HepG2 (cell line): ENCODE measurements around the gene FNDC8. TPM values are rescaled to one million over a fixed set of nuclear protein-coding genes. Genes with fewer than 3 reads are reported as not detected.
A peak's percentile ranks its signal among the peaks of the same experiment; 100 is the strongest.

Experiments used
- ARID2 ChIP-seq: sonication (generic); formaldehyde crosslinking; IDR thresholded peaks from 2 replicates; pipeline ENCODE4 v1.8.1; 2022; ENCODE audit warnings: mild to moderate bottlenecking, missing genetic modification reagents, borderline replicate concordance
- ATF6 ChIP-seq: sonication (generic); formaldehyde crosslinking; conservative IDR thresholded peaks from 2 replicates; pipeline ENCODE4 v1.4.0; 2020; ENCODE audit warnings: missing genetic modification reagents
- CBFB ChIP-seq: sonication (generic); formaldehyde crosslinking; IDR thresholded peaks from 2 replicates; pipeline ENCODE4 v1.4.0; 2020; ENCODE audit warnings: missing genetic modification reagents
- DNMT1 ChIP-seq: sonication (generic); formaldehyde crosslinking; IDR thresholded peaks from 2 replicates; pipeline ENCODE4 v1.5.1; 2020; ENCODE audit warnings: mild to moderate bottlenecking, missing genetic modification reagents
- EEA1 ChIP-seq: sonication (generic); formaldehyde crosslinking; IDR thresholded peaks from 2 replicates; pipeline ENCODE4 v1.5.1; 2020; ENCODE audit warnings: mild to moderate bottlenecking, missing genetic modification reagents, borderline replicate concordance
- ELK4 ChIP-seq: sonication (generic); formaldehyde crosslinking; IDR thresholded peaks from 2 replicates; pipeline ENCODE4 v1.9.0; 2021; ENCODE audit warnings: missing genetic modification reagents, borderline replicate concordance
- HNRNPL ChIP-seq: fragments of 200-400 bp; formaldehyde crosslinking; IDR thresholded peaks from 2 replicates; pipeline ENCODE4 v1.6.1; 2017; ENCODE audit warnings: mild to moderate bottlenecking, low read depth, low read length
- KDM6A ChIP-seq: IDR thresholded peaks from 2 replicates; pipeline ENCODE4 v1.6.1; 2016; ENCODE audit warnings: low read depth
- PITX1 ChIP-seq: sonication (generic); formaldehyde crosslinking; IDR thresholded peaks from 2 replicates; pipeline ENCODE4 v1.5.1; 2020; ENCODE audit warnings: mild to moderate bottlenecking, missing genetic modification reagents
- THAP11 ChIP-seq: IDR thresholded peaks from 2 replicates; pipeline ENCODE4 v1.6.1; 2016; ENCODE audit warnings: missing biosample characterization, missing genetic modification reagents
- THAP7 ChIP-seq: sonication (generic); formaldehyde crosslinking; IDR thresholded peaks from 2 replicates; pipeline ENCODE4 v1.8.1; 2023; ENCODE audit warnings: mild to moderate bottlenecking, missing genetic modification reagents
- ZNF275 ChIP-seq: sonication (generic); formaldehyde crosslinking; IDR thresholded peaks from 2 replicates; pipeline ENCODE4 v1.8.0; 2022; ENCODE audit warnings: missing genetic modification reagents, mild to moderate bottlenecking, inconsistent platforms, borderline replicate concordance
- ZNF292 ChIP-seq: sonication (generic); formaldehyde crosslinking; IDR thresholded peaks from 2 replicates; pipeline ENCODE4 v1.8.1; 2022; ENCODE audit warnings: mild to moderate bottlenecking, low read depth, missing genetic modification reagents, borderline replicate concordance
- ZNF335 ChIP-seq: sonication (generic); formaldehyde crosslinking; IDR thresholded peaks from 2 replicates; pipeline ENCODE4 v1.4.0; 2020; ENCODE audit warnings: missing genetic modification reagents
- ZNF580 ChIP-seq: IDR thresholded peaks from 2 replicates; pipeline ENCODE4 v1.6.1; 2016; ENCODE audit warnings: low read depth, borderline replicate concordance
- ZNF737 ChIP-seq: sonication (generic); formaldehyde crosslinking; IDR thresholded peaks from 2 replicates; pipeline ENCODE4 v1.5.0; 2020; ENCODE audit warnings: missing genetic modification reagents, mild to moderate bottlenecking, borderline replicate concordance
- ZNF740 ChIP-seq: sonication (generic); formaldehyde crosslinking; IDR thresholded peaks from 2 replicates; pipeline ENCODE4 v1.4.0; 2020; ENCODE audit warnings: missing genetic modification reagents
- ZNF780A ChIP-seq: sonication (generic); formaldehyde crosslinking; IDR thresholded peaks from 2 replicates; pipeline ENCODE4 v1.8.0; 2022; ENCODE audit warnings: mild to moderate bottlenecking, missing genetic modification reagents, moderate library complexity
- polyA plus RNA-seq, 8 experiments: library from polyadenylated mRNA; depleted of rRNA in 3 of 8; stranded (reverse) in 7 of 8; unstranded in 1 of 8; fragments of >200 nt; fragmentation: Illumina TruSeq in 4 of 8; extraction: Trizol in 4 of 8; gene quantifications; 2 replicates each; pipeline versions ENCODE4 v1.2.1 to v1.2.3, GENCODE V29; 2011 to 2016; ENCODE audit warnings: low read depth in 4 of 8, missing spikeins in 1 of 8, mixed read lengths in 1 of 8; ENCODE audit not compliant: insufficient read depth in 1 of 8
- total RNA-seq, 5 experiments: library from RNA; depleted of rRNA; stranded (reverse); fragments of >200 nt; fragmentation: Illumina TruSeq; extraction: Trizol; gene quantifications; 2 replicates each; pipeline ENCODE4 v1.2.3, GENCODE V29; 2016; ENCODE audit warnings: low read depth in 1 of 5
- TF ChIP-seq, protein P1 (sequence below): sonication (generic); formaldehyde crosslinking; IDR thresholded peaks from 2 replicates; pipeline ENCODE4 v1.4.0; 2020; ENCODE audit warnings: missing genetic modification reagents
- TF ChIP-seq, protein P2 (sequence below): sonication (generic); formaldehyde crosslinking; IDR thresholded peaks from 2 replicates; pipeline ENCODE4 v1.4.0; 2020; ENCODE audit warnings: mild to moderate bottlenecking, missing genetic modification reagents

The FNDC8 gene
- total and polyA plus RNA-seq, 2 of the 13 experiments (the other 11 are each of a cell fraction or from before 2014, with no cell fraction given), result not detected

DNA sequence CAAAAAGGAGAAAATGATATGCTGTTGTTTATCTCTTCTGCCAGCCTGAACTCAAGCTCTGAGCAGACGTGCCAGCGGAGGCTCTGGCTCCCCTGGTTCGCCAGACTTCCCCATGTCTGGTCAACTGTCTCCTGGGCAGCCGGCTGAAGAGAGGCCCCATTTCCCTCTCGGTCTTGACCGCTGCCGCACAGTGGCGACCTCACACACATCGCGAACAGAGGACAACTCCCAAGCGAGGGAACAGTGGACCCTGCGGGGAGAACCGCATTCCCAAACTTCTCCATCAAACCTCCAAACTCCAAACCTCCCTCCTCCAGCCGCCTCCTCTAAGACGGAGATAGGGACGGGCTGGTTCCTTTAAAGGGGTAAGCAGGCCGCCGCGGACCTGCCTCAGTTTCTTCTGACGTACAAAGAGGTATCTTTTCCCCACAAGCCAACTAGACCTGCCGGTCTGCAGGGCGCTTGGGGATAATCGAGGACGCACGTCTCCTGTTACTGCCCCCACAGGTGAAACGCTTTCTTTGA, 33.0 kb upstream of the FNDC8 start (continued):
- peak; percentile 9; the same call in 1 of the 2 replicates for TF ChIP-seq ZNF292 (CRISPR knock-in tag)
- TF ChIP-seq PITX1, result no peak; the same call in 1 of the 2 replicates
- no peak for TF ChIP-seq EEA1
- TF ChIP-seq, protein P1, sequence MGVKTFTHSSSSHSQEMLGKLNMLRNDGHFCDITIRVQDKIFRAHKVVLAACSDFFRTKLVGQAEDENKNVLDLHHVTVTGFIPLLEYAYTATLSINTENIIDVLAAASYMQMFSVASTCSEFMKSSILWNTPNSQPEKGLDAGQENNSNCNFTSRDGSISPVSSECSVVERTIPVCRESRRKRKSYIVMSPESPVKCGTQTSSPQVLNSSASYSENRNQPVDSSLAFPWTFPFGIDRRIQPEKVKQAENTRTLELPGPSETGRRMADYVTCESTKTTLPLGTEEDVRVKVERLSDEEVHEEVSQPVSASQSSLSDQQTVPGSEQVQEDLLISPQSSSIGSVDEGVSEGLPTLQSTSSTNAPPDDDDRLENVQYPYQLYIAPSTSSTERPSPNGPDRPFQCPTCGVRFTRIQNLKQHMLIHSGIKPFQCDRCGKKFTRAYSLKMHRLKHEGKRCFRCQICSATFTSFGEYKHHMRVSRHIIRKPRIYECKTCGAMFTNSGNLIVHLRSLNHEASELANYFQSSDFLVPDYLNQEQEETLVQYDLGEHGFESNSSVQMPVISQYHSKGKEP, result no peak
- TF ChIP-seq ARID2, result no peak
- TF ChIP-seq ZNF275 (CRISPR knock-in tag), result no peak
- TF ChIP-seq ZNF737 (CRISPR knock-in tag), result no peak
- TF ChIP-seq ZNF740, result no peak
- TF ChIP-seq ZNF335 (CRISPR knock-in tag), result no peak
- TF ChIP-seq KDM6A (CRISPR knock-in tag), result no peak
- no peak for TF ChIP-seq CBFB
- TF ChIP-seq ZNF580, result no peak
- TF ChIP-seq HNRNPL, result no peak
- TF ChIP-seq ATF6 (CRISPR knock-in tag), result no peak
- no peak for TF ChIP-seq ZNF780A (CRISPR knock-in tag)
- TF ChIP-seq, protein P2, sequence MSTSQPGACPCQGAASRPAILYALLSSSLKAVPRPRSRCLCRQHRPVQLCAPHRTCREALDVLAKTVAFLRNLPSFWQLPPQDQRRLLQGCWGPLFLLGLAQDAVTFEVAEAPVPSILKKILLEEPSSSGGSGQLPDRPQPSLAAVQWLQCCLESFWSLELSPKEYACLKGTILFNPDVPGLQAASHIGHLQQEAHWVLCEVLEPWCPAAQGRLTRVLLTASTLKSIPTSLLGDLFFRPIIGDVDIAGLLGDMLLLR (CRISPR knock-in tag), result no peak
- no peak for TF ChIP-seq DNMT1 (CRISPR knock-in tag)
- TF ChIP-seq ELK4 (CRISPR knock-in tag), result no peak
- TF ChIP-seq THAP7, result peak; percentile 43; the same call in 1 of the 2 replicates
- no peak for TF ChIP-seq THAP11 (CRISPR knock-in tag)
